HK-2 (cell line): Measurements from ENCODE around the gene KRCC1.
A peak's percentile ranks its signal among the peaks of the same experiment; 100 is the strongest.

Experiments
- DNase-seq: peaks from one replicate; pipeline ENCODE4 v3.0.0-alpha.2; 2018; ENCODE audit not compliant: unreplicated experiment

The KRCC1 gene

GRCh38 chr2:88055371-88056128 lies at the start of gene KRCC1:
Gene KRCC1 (minus strand): TSS chr2:88055783. CDS start chr2:88028563, 27,220 bp downstream.
- peak; percentile 96 for DNase-seq

DNA sequence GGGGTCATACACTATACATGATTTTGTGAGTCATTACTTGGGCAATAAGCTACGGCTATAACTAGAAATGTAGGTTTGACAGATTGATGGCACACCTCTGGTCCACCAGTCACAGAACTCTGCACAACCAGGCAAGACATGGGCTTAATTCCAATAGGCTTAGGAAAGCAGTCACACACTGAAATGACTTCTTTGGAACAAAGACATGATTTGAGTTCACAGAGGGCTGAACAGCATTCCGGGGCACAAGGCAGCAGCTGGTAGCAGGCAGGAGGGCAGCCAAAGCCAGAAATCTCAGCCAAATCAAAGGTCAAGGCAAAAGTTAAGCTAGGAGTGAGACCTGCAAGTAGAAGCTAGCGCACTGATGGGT lies 44.9 kb upstream of the KRCC1 start:
- no peak for DNase-seq

DNA sequence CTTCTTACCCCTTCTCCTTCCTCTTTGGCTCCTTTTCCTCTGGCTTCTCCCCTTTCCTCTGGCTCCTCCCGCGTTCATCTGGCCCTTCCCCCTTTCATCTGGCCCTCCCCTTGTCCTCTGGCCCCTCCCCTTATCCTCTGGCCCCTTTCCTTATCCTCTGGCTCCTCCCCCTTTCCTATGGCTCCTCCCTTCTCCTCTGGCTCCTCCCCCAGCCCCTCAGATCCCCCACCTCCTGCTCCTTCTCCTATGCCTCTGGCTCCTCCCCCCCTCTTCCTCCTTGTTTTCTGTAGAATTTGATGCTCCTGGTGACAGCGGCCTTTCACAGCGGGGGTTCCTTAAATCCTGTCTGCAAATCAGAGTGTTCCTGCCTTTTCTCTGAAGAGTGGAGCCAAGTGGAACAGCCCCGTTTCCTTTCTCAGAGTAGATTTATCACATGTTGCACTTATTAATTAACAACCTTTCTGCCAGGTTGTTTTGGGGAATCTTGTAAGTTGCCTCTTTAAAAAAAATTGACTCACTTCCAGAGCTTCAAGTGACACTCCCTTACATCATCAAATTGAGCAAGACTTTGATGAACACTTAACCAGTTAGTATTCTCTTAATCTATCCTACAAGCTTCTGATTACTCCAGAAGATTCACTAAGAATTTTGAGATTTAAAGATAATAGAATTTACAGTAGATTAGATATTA lies 44.4 kb upstream of the KRCC1 start:
- no peak for DNase-seq

- DNase-seq, result no peak
Measured at GRCh38 chr2:88098558-88098900, 42.9 kb upstream of the KRCC1 start.

GRCh38 chr2:88097891-88098557 lies 42.4 kb upstream of the KRCC1 start:
- no peak for DNase-seq

GRCh38 chr2:88097192-88097591 lies 41.6 kb upstream of the KRCC1 start:
- DNase-seq, result no peak

GRCh38 chr2:88096708-88097107 lies 41.1 kb upstream of the KRCC1 start:
- DNase-seq, result no peak

- no peak for DNase-seq
Measured at GRCh38 chr2:88095022-88095421, 39.4 kb upstream of the KRCC1 start.

DNA sequence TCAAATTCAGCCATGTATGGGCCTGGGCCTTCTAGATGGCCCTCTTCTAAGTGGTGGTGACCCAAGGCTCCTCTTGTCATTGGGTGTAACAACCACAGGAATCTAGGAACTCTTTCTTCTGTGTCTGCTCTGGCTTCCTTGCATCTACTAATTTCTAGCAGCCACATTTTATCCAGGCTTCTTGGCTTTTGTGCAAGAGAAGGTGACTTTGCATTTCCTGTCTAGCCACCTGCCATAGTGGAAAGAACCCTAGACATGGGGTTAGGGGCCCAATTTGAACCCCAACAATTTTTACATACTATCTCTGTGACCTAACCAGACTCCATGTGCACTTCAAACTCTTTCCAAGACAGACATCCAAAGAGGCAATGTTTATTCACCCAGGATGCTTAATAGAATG lies 37.2 kb upstream of the KRCC1 start:
- DNase-seq, result no peak

DNA sequence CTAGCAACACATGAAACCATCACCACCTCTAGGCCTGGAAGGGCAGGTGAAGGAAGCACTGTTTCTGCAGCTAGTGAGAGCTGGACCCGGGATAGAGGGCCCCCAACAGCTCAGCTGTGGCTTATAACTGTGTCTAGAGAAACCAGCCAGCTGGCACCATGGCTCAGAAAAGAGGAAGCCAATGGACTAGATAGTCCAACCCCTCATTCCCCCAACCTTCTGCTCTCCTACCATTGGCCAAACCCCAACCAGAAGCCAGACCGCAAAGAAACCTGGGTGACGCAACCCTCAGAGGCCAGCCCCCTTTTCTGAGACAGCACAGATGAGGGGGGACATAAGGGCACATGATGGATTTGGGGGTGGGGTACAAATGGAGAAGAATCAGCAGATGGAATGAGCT lies 36.4 kb upstream of the KRCC1 start:
- DNase-seq, result no peak

GRCh38 chr2:88090446-88091283 lies 35.1 kb upstream of the KRCC1 start:
- DNase-seq, result no peak

DNA sequence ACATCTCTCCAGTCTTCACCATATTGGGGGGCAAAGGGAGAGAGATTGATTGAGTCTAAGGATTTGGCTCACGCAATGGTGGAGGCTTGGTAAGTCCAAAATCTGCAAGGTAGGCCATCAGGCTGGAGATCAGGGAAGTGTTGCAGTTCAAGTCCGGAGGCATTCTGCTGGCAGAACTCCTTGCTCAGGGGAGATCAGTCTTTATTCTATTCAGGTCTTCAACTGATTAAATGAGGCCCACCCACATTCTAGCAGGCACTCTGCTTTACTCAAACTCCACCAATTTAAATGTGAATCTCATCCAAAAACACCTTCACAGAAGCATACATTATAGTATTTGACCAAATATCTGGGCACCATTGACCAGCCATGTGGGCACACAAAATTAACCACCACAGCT lies 33.4 kb upstream of the KRCC1 start:
- no peak for DNase-seq

DNA sequence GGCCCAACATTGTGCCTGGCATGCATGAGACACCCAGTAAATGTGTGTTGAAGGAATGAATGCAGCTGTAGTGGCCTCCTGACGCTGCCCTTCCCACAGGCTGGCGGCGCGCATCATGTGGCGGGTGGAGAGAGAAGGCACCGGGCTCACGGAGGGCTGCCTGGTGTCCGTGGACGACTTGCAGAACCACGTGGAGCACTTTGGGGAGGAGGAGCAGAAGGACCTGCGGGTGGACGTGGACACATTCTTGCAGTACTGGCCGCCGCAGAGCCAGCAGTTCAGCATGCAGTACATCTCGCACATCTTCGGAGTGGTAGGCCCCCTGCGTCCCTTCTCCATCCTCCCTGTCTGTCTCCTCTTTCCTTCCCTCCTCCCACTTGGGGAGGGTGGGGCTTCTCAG lies 32.2 kb upstream of the KRCC1 start:
- DNase-seq, result no peak

- DNase-seq, result no peak
Measured at GRCh38 chr2:88087073-88087472, 31.5 kb upstream of the KRCC1 start.

DNA sequence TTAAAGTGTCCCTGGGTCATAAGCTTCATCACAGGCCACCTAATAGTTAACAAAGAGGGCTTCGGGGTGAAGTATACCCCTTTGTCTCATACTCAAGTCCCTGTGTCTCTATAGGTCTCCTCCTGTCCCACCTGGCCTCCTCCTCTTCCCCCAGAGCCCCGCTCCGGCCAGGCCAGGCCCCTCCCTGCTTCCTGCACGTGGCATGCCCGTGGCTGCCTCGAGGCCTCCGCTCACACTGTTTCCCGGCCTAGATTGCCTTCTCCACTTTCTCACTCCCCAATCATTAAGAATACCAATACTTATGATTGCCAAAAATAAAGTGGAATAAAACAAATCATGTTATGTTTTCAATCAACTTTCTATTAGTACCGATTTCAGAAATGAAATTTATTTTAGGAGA lies 30.8 kb upstream of the KRCC1 start:
- DNase-seq, result no peak

DNA sequence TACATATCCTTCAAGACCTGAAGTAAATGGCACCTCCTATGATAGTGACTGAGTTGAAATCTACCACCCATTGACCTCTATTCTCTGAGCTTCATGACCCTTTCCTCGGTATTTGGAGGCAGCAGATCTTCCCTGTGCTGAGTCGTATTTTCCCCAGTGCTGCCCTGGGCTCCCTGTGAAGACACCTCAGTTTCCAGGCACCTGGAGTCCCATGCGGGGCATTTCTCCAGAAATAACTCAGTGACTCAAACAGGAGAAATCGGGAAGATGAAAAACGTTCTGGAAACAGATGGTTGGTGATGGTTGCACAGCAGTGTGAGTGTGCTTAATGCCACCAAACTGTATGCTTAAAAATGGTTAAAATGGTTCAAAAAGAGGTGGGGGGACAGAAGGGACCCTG lies 30.0 kb upstream of the KRCC1 start:
- DNase-seq, result no peak

DNA sequence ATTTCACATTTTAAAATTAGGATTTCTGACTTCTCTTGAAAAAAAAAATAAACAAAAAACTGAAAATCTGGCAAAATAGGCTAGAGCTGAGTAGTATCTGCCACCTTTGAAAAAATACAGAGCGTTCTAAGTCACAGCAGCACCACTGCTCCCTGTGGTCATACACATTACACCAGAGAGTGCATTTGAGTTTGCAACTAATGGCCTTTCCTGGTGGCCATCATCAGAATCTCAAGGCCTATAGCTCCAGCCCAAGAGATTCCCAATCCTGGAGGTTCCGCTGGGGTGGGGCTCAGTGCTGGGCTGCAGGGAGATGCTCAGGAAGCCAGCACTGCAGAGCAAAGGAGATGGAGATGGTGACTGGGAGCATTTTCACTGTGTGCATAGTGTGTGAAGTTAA lies 29.5 kb upstream of the KRCC1 start:
- DNase-seq, result no peak

DNA sequence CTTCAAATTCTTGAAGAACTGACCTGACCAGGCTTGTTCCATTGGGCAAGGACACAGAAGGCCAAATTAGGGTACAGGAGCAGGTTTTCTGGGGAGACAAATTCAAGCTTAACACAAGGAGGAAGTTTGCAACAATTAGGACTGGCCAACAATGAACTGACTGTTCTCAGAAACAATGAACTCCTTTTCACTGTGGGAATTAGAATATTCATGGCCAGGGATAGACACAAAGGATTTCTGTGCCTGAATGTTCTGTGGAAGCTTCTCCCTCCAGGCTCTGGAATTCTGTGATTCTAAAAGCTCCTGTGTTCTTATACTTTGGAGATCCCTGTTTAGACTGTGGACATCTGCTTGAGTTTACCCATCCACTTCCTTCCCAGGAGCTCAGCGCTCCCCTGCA lies 27.2 kb upstream of the KRCC1 start:
- DNase-seq, result no peak

DNA sequence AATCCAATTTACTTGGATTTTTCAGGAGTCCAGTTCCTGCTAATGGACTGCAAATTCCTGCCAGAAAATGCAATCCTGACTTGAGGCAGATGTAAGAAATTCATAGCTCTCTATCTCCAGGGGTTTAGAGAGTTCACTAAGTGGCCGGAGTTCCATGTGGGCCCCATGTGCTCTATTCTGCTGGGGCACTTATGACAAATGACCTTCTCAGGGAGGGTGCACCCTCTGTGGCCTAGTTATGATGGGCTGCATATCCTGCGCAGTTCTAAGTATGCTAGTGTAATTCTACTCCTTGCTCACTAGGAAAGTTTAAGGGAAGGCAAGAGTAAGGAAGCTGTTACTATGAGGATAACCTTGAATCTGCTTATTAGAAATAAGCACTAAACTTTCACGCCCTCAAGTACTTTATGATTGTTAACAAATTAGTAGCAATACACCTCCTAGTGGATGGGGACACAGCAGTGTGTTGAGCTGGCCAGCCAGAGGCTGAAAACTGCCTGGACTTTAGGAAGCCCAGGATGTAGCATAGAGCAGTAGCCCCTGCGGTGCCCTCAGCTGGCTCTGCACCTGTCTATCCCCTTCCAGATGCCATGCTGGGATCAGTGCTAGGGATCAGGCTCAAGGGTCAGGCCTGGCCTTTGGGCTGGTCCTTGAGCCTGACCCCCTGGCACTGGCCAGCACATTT lies 26.5 kb upstream of the KRCC1 start:
- DNase-seq, result no peak

DNA sequence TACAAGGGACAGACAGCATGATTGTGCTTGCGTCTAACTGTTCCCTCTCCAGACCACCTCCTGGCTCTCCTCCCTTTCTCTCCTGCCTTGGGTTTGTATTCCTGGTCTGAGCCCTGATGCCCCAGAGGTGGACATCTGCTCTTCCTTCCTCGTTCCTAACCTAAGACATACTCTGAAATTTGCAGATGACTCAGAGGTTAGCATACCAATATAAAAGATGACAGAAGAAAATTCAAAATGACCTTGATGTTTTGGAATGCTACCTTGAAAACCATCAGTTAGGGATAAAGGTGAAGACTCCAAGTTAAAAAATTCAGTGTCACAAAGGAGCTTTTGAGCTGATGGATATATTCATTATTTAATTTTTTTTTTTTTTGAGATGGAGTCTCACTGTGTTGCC lies 25.0 kb upstream of the KRCC1 start:
- DNase-seq, result no peak

- no peak for DNase-seq
Measured at GRCh38 chr2:88078643-88079172, 23.1 kb upstream of the KRCC1 start.
